Measurements from ENCODE around the gene SUGCT.

Gene SUGCT

GRCh38 chr7:40418983-40419382 lies 284.2 kb downstream of the SUGCT start:
- DNase-seq, result no peak

GRCh38 chr7:40419806-40420205 lies 285.0 kb downstream of the SUGCT start:
- no peak for DNase-seq

GRCh38 chr7:40421433-40421832 lies 286.6 kb downstream of the SUGCT start:
- no peak for DNase-seq

- no peak for DNase-seq
Measured at GRCh38 chr7:40425696-40426095, 290.9 kb downstream of the SUGCT start.

GRCh38 chr7:40428421-40428820 lies 293.6 kb downstream of the SUGCT start:
- no peak for DNase-seq

- DNase-seq, result no peak
Measured at GRCh38 chr7:40429826-40430225, 295.0 kb downstream of the SUGCT start.

- DNase-seq, result no peak
Measured at GRCh38 chr7:40432046-40432445, 297.2 kb downstream of the SUGCT start.

- no peak for DNase-seq
Measured at GRCh38 chr7:40436710-40437109, 301.9 kb downstream of the SUGCT start.

GRCh38 chr7:40437498-40437897 lies 302.7 kb downstream of the SUGCT start:
- DNase-seq, result no peak

GRCh38 chr7:40437936-40438634 lies 303.3 kb downstream of the SUGCT start:
- no peak for DNase-seq

- DNase-seq, result no peak
Measured at GRCh38 chr7:40439686-40440085, 304.9 kb downstream of the SUGCT start.

GRCh38 chr7:40447345-40447744 lies 312.5 kb downstream of the SUGCT start:
- no peak for DNase-seq

GRCh38 chr7:40455485-40455884 lies 320.7 kb downstream of the SUGCT start:
- DNase-seq, result no peak

- no peak for DNase-seq
Measured at GRCh38 chr7:40457776-40458480, 323.1 kb downstream of the SUGCT start.

- no peak for DNase-seq
Measured at GRCh38 chr7:40463446-40463845, 328.6 kb downstream of the SUGCT start.

GRCh38 chr7:40468891-40469864 lies 334.4 kb downstream of the SUGCT start:
- no peak for DNase-seq

- no peak for DNase-seq
Measured at GRCh38 chr7:40470091-40470592, 335.3 kb downstream of the SUGCT start.

GRCh38 chr7:40470817-40471216 lies 336.0 kb downstream of the SUGCT start:
- no peak for DNase-seq

- no peak for DNase-seq
Measured at GRCh38 chr7:40471891-40472290, 337.1 kb downstream of the SUGCT start.

GRCh38 chr7:40474790-40475680 lies 340.2 kb downstream of the SUGCT start:
- no peak for DNase-seq

GRCh38 chr7:40475681-40475982 lies 340.8 kb downstream of the SUGCT start:
- no peak for DNase-seq

GRCh38 chr7:40477094-40477493 lies 342.3 kb downstream of the SUGCT start:
- no peak for DNase-seq

Data from NCI-H2171 treated with DMSO at 0.1 percent for 48 hours (cell line).